Activated CD8-positive, alpha-beta T cell treated with anti-CD3 and anti-CD28 coated beads for 36 hours (primary cell): Measurements from ENCODE around the gene KCNG1. TPM values are rescaled to one million over a fixed set of nuclear protein-coding genes. Genes with fewer than 3 reads are reported as not detected.

Experiments used
- ATAC-seq: fragments of 200-7000 bp; cut with Tn5 transposase; one replicate; pipeline ENCODE4 v1.10.0; 2021; ENCODE audit warnings: mild to moderate bottlenecking, moderate library complexity
- CTCF ChIA-PET: fragments of 350-600 bp; sonication (Branson Sonifier 250); formaldehyde crosslinking; loops from one replicate; lab custom pipeline; 2021; ENCODE audit warnings: antibody characterized with exemption; lab: Charles Lee
- POLR2A ChIA-PET: fragments of 350-600 bp; sonication (Branson Sonifier 250); formaldehyde crosslinking; loops from one replicate; lab custom pipeline; 2021; ENCODE audit warnings: antibody characterized with exemption; lab: Charles Lee
- DNase-seq: peaks from one replicate; pipeline ENCODE4 v3.0.0-alpha.2; 2020
- H3K27ac Mint-ChIP-seq: one replicate; pipeline ENCODE4 v1.8.0; 2021; ENCODE audit warnings: mild to moderate bottlenecking, mixed read lengths
- H3K27me3 Mint-ChIP-seq: one replicate; pipeline ENCODE4 v1.8.0; 2021; ENCODE audit warnings: mixed read lengths
- H3K36me3 Mint-ChIP-seq: one replicate; pipeline ENCODE4 v1.8.0; 2021; ENCODE audit warnings: low read depth, mixed read lengths
- H3K4me1 Mint-ChIP-seq: one replicate; pipeline ENCODE4 v1.8.0; 2021; ENCODE audit warnings: low read depth, mixed read lengths
- H3K4me3 Mint-ChIP-seq: one replicate; pipeline ENCODE4 v1.8.0; 2021; ENCODE audit warnings: mild to moderate bottlenecking, moderate library complexity, mixed read lengths
- H3K9me3 Mint-ChIP-seq: one replicate; pipeline ENCODE4 v1.8.0; 2021; ENCODE audit warnings: mixed read lengths
- CTCF ChIP-seq: fragments of 200-600 bp; IDR thresholded peaks from one replicate; pipeline ENCODE4 v1.8.0; 2022; ENCODE audit warnings: antibody characterized with exemption, mild to moderate bottlenecking
- intact Hi-C: fragments of 100-400 bp; cut with micrococcal nuclease; formaldehyde crosslinking; loops from one replicate; pipeline ENCODE4 v1.10.0; 2022
- total RNA-seq, 2 experiments: library from RNA; stranded (reverse); gene quantifications; one replicate each; pipeline ENCODE4 v1.2.3, GENCODE V29; 2021

Gene KCNG1
- total RNA-seq, 2 experiments from 2014 or later: 1.8 TPM

GRCh38 chr20:51044796-51045195, 21.9 kb upstream of the KCNG1 start:
- Mint-ChIP-seq H3K27me3 (peaks cover 8% of the 10 kb centered on the region), H3K27ac (no peak overlapping the region), H3K4me3 (no peak overlapping the region), H3K36me3 (no peaks in the 10 kb centered on the region), H3K4me1 (no peaks in the 10 kb centered on the region), H3K9me3 (no peaks in the 10 kb centered on the region)
- CTCF ChIA-PET: interaction anchor here (1.6 kb wide), 1 partner anchor 10 kb away, joined by 3 read pairs; no protein-coding TSS in a partner anchor
- no peak for ATAC-seq
- no peak for DNase-seq
- TF ChIP-seq CTCF: no peak
- intact Hi-C loops: no loop called here
- POLR2A ChIA-PET: interaction anchor here (1.2 kb wide), 1 partner anchor 220 kb away, joined by 3 read pairs; no protein-coding TSS in a partner anchor

GRCh38 chr20:51043811-51044210, 20.9 kb upstream of the KCNG1 start:
- no peak overlapping the region for H3K27ac Mint-ChIP-seq
- H3K36me3 Mint-ChIP-seq: no peaks in the 10 kb centered on the region
- CTCF ChIA-PET: no interaction called here
- no peak overlapping the region for H3K4me3 Mint-ChIP-seq
- DNase-seq: no peak
- intact Hi-C loops: no loop called here
- no peak for ATAC-seq
- H3K27me3 Mint-ChIP-seq: peaks cover 7% of the 10 kb centered on the region
- H3K4me1 Mint-ChIP-seq: no peaks in the 10 kb centered on the region
- no peaks in the 10 kb centered on the region for H3K9me3 Mint-ChIP-seq
- no peak for TF ChIP-seq CTCF
- POLR2A ChIA-PET: interaction anchor here (1.2 kb wide), 1 partner anchor 221 kb away, joined by 3 read pairs; no protein-coding TSS in a partner anchor

GRCh38 chr20:51042657-51043247, 19.8 kb upstream of the KCNG1 start:
- Mint-ChIP-seq H3K4me1 (no peaks in the 10 kb centered on the region), H3K9me3 (no peaks in the 10 kb centered on the region), H3K27me3 (peaks cover 8% of the 10 kb centered on the region), H3K36me3 (no peaks in the 10 kb centered on the region), H3K4me3 (no peak overlapping the region), H3K27ac (no peak overlapping the region)
- no peak for TF ChIP-seq CTCF
- CTCF ChIA-PET: no interaction called here
- POLR2A ChIA-PET: no interaction called here
- DNase-seq (no peak), ATAC-seq (no peak)
- intact Hi-C loops: no loop called here

GRCh38 chr20:51042064-51042463, 19.2 kb upstream of the KCNG1 start:
- H3K36me3 Mint-ChIP-seq: no peaks in the 10 kb centered on the region
- ChIA-PET POLR2A (no interaction called here), CTCF (no interaction called here)
- DNase-seq: no peak
- H3K4me3 Mint-ChIP-seq: no peak overlapping the region
- no peak overlapping the region for H3K27ac Mint-ChIP-seq
- H3K27me3 Mint-ChIP-seq: peaks cover 8% of the 10 kb centered on the region
- H3K4me1 Mint-ChIP-seq: no peaks in the 10 kb centered on the region
- intact Hi-C loops: no loop called here
- no peak for TF ChIP-seq CTCF
- ATAC-seq: no peak
- no peaks in the 10 kb centered on the region for H3K9me3 Mint-ChIP-seq

GRCh38 chr20:51037532-51038115, 14.7 kb upstream of the KCNG1 start:
- intact Hi-C loops: no loop called here
- H3K4me3 Mint-ChIP-seq: no peak overlapping the region
- ATAC-seq (no peak), DNase-seq (no peak)
- no peak for TF ChIP-seq CTCF
- CTCF ChIA-PET: no interaction called here
- no peak overlapping the region for H3K27ac Mint-ChIP-seq
- POLR2A ChIA-PET: interaction anchor here (0.6 kb wide), 1 partner anchor 132 kb away, joined by 3 read pairs; no protein-coding TSS in a partner anchor
- H3K36me3 Mint-ChIP-seq: no peaks in the 10 kb centered on the region
- peaks cover 12% of the 10 kb centered on the region for H3K27me3 Mint-ChIP-seq
- no peaks in the 10 kb centered on the region for H3K9me3 Mint-ChIP-seq
- H3K4me1 Mint-ChIP-seq: peaks cover 6% of the 10 kb centered on the region
